PC-9 (cell line): ENCODE results near the gene MYBPC2.

Source experiments
- CTCF ChIP-seq: fragments of 200-600 bp; sonication (generic); conservative IDR thresholded peaks from 2 replicates; pipeline ENCODE4 v1.6.1; 2017; ENCODE audit warnings: mixed run types, antibody characterized with exemption, mild to moderate bottlenecking, moderate library complexity
- EZH2 ChIP-seq: fragments of 200-600 bp; sonication (generic); IDR thresholded peaks from 2 replicates; pipeline ENCODE4 v1.8.0; 2017; ENCODE audit warnings: antibody characterized with exemption, low read depth

DNA sequence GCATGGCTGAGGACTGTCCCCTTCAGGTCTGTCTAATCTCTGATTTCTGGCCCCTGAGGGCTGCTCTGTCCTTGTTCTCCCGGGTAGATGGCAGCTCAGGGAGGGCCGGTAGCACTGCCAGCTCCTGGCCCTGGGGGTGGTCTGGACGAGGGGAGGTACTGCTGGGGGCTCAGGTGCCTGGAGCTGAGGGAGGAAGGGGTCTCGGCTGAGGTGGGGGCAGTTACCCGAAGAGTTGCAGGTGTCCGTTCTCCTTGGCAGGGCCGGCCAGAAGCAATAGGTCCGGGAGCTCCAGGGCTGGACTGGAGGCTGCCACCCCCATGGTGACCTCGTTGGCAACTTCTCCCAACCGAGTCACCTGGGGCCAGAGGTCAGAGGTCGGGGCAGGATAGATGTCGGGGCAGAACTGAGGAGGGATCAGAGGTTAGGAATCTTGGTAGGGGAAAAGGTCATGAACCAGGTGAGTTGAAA lies 42.4 kb downstream of the MYBPC2 start:
- no peak for TF ChIP-seq CTCF
- TF ChIP-seq EZH2, result no peak
